DOHH2 (cell line): Measurements from ENCODE around the gene SGTA.

Experiments
- EZH2phosphoT487 ChIP-seq: fragments of 200-600 bp; sonication (generic); IDR thresholded peaks from 2 replicates; pipeline ENCODE4 v1.6.1; 2017; ENCODE audit warnings: borderline replicate concordance, mild to moderate bottlenecking, antibody characterized with exemption, low read length, moderate library complexity, mixed read lengths
- TF ChIP-seq, protein P1 (sequence below): fragments of 200-600 bp; sonication (generic); IDR thresholded peaks from one replicate; pipeline ENCODE4 v1.5.1; 2014; ENCODE audit warnings: antibody characterized with exemption, mild to moderate bottlenecking, low read depth, low read length; ENCODE audit not compliant: poor library complexity, severe bottlenecking

DNA sequence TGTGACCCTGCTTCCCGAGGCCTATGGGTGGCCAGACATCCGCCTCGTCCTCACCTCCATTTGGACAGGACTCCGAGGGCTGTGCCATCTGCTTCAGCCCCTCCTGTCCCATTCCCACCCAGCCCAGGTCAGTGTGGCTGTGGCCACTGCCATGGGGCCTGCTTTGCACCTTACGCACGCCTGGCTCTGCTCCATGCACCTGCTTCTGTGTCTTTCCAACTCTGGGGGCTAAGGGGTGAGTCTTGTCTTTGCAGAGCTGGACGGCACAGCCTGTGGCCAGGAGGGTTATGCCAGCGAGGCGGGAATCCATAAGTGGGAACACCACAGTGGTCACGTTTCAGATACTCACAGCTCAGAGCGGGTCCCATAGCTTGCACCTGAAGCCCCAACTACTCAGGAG is 31.4 kb upstream of the SGTA start:
- TF ChIP-seq, protein P1, sequence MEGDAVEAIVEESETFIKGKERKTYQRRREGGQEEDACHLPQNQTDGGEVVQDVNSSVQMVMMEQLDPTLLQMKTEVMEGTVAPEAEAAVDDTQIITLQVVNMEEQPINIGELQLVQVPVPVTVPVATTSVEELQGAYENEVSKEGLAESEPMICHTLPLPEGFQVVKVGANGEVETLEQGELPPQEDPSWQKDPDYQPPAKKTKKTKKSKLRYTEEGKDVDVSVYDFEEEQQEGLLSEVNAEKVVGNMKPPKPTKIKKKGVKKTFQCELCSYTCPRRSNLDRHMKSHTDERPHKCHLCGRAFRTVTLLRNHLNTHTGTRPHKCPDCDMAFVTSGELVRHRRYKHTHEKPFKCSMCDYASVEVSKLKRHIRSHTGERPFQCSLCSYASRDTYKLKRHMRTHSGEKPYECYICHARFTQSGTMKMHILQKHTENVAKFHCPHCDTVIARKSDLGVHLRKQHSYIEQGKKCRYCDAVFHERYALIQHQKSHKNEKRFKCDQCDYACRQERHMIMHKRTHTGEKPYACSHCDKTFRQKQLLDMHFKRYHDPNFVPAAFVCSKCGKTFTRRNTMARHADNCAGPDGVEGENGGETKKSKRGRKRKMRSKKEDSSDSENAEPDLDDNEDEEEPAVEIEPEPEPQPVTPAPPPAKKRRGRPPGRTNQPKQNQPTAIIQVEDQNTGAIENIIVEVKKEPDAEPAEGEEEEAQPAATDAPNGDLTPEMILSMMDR: no peak
- TF ChIP-seq EZH2phosphoT487: no peak
